HFF-Myc (cell line): ENCODE measurements around the gene TLE1.

Source experiments
- DNase-seq: peaks from one replicate; pipeline ENCODE4 v3.0.0-alpha.2; 2011; ENCODE audit warnings: low read depth; ENCODE audit errors: extremely low read depth
- H3K4me3 ChIP-seq: replicated peaks from 2 replicates; pipeline ENCODE4 v1.5.1; 2011; ENCODE audit warnings: low read depth, mild to moderate bottlenecking, control low read depth, low read length
- TF ChIP-seq, protein P1 (sequence below): IDR thresholded peaks from 2 replicates; pipeline ENCODE4 v1.5.1; 2012; ENCODE audit warnings: mild to moderate bottlenecking, low read depth, low read length, control low read depth; ENCODE audit errors: missing control alignments

TLE1 gene

DNA sequence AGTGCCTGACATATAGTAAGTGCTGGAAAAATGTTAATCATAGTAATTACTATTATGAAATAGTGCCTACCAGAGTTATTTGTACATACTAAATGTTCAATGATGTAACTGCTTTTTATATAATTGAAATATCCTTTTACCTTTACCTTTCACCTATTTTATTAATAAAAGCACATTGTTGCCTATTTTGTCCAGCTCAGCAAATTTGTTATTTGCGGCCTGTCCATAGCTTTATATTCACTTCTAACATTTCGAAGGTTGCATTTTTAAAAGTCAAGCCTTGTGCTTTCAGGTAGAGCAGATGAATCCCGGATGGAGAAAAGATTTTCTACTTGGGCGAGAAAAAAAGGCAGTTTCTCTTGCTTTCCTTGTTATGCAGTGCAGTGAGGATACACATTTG is 119.3 kb downstream of the TLE1 start:
- TF ChIP-seq, protein P1, sequence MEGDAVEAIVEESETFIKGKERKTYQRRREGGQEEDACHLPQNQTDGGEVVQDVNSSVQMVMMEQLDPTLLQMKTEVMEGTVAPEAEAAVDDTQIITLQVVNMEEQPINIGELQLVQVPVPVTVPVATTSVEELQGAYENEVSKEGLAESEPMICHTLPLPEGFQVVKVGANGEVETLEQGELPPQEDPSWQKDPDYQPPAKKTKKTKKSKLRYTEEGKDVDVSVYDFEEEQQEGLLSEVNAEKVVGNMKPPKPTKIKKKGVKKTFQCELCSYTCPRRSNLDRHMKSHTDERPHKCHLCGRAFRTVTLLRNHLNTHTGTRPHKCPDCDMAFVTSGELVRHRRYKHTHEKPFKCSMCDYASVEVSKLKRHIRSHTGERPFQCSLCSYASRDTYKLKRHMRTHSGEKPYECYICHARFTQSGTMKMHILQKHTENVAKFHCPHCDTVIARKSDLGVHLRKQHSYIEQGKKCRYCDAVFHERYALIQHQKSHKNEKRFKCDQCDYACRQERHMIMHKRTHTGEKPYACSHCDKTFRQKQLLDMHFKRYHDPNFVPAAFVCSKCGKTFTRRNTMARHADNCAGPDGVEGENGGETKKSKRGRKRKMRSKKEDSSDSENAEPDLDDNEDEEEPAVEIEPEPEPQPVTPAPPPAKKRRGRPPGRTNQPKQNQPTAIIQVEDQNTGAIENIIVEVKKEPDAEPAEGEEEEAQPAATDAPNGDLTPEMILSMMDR = no peak
- no peak for DNase-seq
- H3K4me3 ChIP-seq = no peak overlapping the region

DNA sequence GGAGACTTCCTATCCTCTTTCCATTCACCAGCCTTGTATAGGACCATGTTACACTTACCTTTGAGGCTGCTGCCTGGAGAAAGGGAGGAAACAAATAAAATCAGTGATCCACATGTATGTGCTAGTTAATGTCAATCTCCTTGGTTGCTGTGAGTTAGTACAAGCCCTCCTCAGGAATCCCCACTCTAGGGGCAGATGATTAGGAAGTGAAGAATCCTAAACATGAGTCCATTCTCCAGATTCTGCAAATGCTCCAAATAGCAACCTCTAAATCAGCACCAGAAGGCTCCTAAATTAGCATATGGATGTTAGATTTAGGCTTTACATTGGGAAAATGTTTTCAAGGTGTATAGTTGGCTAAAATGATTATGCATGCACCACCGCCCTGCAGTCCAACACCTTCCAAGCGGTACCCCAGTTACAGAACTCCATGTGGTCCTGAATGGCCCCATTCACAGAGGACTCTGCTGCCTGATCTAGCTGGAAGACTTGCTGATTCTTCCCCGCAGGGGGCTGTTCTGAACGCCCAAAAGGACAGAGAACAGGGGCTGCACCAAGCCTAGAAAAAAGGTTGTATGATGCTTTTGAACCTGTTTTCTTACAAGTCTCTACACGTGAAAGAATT is 123.2 kb downstream of the TLE1 start:
- TF ChIP-seq, protein P1 = no peak
- no peak for DNase-seq
- no peak overlapping the region for H3K4me3 ChIP-seq

DNA sequence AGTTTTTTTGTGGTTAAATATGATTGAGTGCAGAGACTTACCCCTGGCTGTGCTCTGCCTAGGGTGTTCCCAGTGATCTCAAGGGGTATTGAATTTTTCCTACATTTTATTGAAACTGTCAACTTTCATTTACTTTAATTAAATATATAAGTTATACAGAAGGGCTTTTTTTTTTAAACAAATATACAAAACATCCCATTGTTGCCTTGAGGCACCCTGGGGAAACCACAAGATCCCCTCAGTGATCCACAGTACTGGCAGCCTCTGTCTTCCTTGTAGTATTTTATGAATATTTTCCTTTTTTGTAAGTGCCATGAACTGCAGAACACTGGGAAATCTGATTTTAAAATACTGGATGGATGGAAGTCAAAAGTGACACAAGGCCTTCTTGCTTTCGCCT is 123.7 kb downstream of the TLE1 start:
- no peak for DNase-seq
- no peak overlapping the region for H3K4me3 ChIP-seq
- TF ChIP-seq, protein P1 = no peak

DNA sequence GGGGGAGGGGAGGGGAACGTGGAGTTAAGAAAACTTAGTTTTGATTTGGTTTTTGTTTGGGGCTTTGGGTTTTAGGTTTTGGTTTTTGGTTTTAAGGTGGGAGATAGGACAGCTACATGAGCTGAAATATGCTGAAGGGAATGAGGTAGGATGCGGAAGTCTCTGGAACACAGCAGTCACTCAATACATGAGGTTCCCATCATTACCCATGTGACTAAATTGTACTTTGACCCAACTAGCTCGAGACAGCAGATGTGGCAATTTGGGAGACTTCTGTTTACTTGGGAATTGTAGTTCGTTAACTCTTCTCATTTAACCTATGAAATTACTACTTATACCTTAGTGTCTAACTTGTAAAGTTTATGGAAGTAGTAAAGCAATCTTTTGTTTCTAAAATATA is 124.2 kb downstream of the TLE1 start:
- H3K4me3 ChIP-seq = no peak overlapping the region
- no peak for DNase-seq
- TF ChIP-seq, protein P1 = no peak

DNA sequence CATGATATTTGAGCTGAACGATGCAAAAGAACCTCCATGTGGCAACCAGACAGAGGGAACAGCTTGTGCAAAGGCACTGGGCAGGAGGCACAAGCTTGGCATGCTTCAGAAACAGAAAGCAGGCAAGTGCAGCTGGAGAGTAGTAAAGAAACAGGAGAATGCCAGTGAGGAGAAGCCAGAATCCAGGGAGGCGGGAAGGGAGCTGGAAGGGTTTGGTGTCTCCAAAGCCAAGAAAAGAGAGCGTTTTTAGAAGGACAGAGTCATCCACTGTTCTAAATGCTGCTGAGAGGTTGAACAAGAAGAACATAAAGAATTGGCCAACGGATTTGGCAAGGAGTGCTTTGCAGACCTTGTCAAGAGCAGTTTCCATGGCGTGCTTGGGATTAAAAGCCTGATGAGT is 124.7 kb downstream of the TLE1 start:
- TF ChIP-seq, protein P1 = no peak
- no peak overlapping the region for H3K4me3 ChIP-seq
- DNase-seq = no peak

DNA sequence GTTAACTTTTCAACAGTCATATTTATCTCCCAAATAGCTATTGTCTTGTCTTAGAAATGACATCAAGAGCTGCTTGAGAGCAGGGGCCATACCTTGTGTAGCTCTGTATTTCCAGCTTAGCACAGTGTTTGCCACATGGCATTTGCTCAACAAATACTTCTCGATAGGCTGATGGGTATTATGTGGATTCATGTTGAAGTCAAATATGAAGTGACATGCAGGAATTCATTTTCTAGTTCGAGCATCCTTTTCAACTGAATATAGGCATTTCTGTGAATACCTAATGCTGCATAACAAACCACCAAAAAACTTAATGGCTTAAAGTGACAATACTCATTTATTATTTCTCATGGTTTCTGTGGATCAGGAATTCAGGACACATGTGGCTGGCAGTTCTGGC is 125.6 kb downstream of the TLE1 start:
- H3K4me3 ChIP-seq = no peak overlapping the region
- no peak for DNase-seq
- TF ChIP-seq, protein P1 = no peak

DNA sequence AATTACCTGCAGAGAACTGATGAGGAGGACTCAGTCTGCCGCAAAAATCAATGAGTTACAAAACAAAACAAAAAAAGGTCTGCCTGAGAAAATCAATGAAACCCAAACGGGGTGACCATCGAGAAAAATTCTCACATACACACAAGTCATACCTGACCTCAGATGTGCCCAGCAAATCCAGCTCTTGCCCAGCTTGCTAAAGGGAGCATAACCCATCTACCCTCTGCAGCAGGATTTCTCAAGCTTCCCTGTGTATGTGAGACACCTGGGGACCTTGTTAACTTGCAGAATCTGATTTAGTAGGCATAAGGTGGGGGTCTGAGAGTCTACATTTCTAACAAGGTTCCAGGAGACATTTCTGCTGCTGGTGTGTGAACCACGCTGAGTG is 126.3 kb downstream of the TLE1 start:
- TF ChIP-seq, protein P1 = no peak
- no peak overlapping the region for H3K4me3 ChIP-seq
- no peak for DNase-seq
